ENCODE results near the gene C4A. TPM values are rescaled to one million over a fixed set of nuclear protein-coding genes. Genes with fewer than 3 reads are reported as not detected.
A peak's percentile ranks its signal among the peaks of the same experiment; 100 is the strongest.

The C4A gene
- total RNA-seq, 1 experiment from 2014 or later: 3.8 TPM

GRCh38 chr6:31947070-31947675 is 34.7 kb upstream of the C4A start:
- TF ChIP-seq ZNF138 (CRISPR knock-in tag; conservative IDR thresholded peaks at IDR 0.05): no peak
- no peak for TF ChIP-seq TCF7 (CRISPR knock-in tag; IDR thresholded peaks at IDR 0.05; ENCODE audit: low read depth)
- no peak for TF ChIP-seq RORB (CRISPR knock-in tag; IDR thresholded peaks at IDR 0.05)
- no peak for TF ChIP-seq FOXK1 (CRISPR knock-in tag; IDR thresholded peaks at IDR 0.05)
- no peak for TF ChIP-seq ARID4B (CRISPR knock-in tag; IDR thresholded peaks at IDR 0.05; ENCODE audit: borderline replicate concordance)
- no peak for TF ChIP-seq IRF1 (CRISPR knock-in tag; IDR thresholded peaks at IDR 0.05)
- TF ChIP-seq EMX1 (CRISPR knock-in tag; IDR thresholded peaks at IDR 0.05): no peak
- Mint-ChIP-seq H3K27ac (no peak overlapping the region), H3K27me3 (ENCODE audit: low read depth) (peaks cover 56% of the 10 kb centered on the region), H3K4me1 (peaks cover 4% of the 10 kb centered on the region; the same call in 1 of the 2 replicates), H3K9me3 (no peaks in the 10 kb centered on the region), H3K36me3 (peaks cover 7% of the 10 kb centered on the region; the same call in 1 of the 2 replicates), H3K4me3 (no peak overlapping the region)
- CTCF ChIA-PET: no interaction called here
- no peak for DNase-seq (ENCODE audit: low spot score)
- no peak for ATAC-seq
- POLR2A ChIA-PET: no interaction called here

GRCh38 chr6:31947864-31948263 is 34.0 kb upstream of the C4A start:
- Mint-ChIP-seq H3K36me3 (peaks cover 11% of the 10 kb centered on the region), H3K27ac (no peak overlapping the region), H3K4me3 (no peak overlapping the region), H3K9me3 (no peaks in the 10 kb centered on the region), H3K4me1 (peaks cover 4% of the 10 kb centered on the region; the same call in 1 of the 2 replicates), H3K27me3 (ENCODE audit: low read depth) (peaks cover 50% of the 10 kb centered on the region)
- no peak for ATAC-seq
- no peak for DNase-seq (ENCODE audit: low spot score)
- POLR2A ChIA-PET: interaction anchor here (1.1 kb wide), 1 partner anchor 178 kb away, joined by 4 read pairs; no protein-coding TSS in a partner anchor
- CTCF ChIA-PET: no interaction called here
- TF ChIP-seq MXD4 (CRISPR knock-in tag; IDR thresholded peaks at IDR 0.05; ENCODE audit: borderline replicate concordance): no peak
- no peak for TF ChIP-seq NR1H2 (CRISPR knock-in tag; IDR thresholded peaks at IDR 0.05)
- TF ChIP-seq ZNF671 (CRISPR knock-in tag; IDR thresholded peaks at IDR 0.05): no peak
- TF ChIP-seq ZNF396 (CRISPR knock-in tag; IDR thresholded peaks at IDR 0.05; ENCODE audit: borderline replicate concordance): no peak
- 0 out of 2 replicates have a peak, but pooled peaks have one; percentile 12 for TF ChIP-seq GABPB1 (CRISPR knock-in tag; IDR thresholded peaks at IDR 0.05)
- no peak for TF ChIP-seq ZMAT4 (CRISPR knock-in tag; IDR thresholded peaks at IDR 0.05)

GRCh38 chr6:31948306-31948705 is 33.6 kb upstream of the C4A start:
- ATAC-seq: no peak
- ChIA-PET CTCF (no interaction called here), POLR2A (interaction anchor here (1.1 kb wide), 1 partner anchor 178 kb away, joined by 4 read pairs; no protein-coding TSS in a partner anchor)
- peaks cover 15% of the 10 kb centered on the region for H3K36me3 Mint-ChIP-seq
- H3K27me3 Mint-ChIP-seq (ENCODE audit: low read depth): peaks cover 50% of the 10 kb centered on the region
- H3K4me3 Mint-ChIP-seq: no peak overlapping the region
- DNase-seq (ENCODE audit: low spot score): no peak
- H3K9me3 Mint-ChIP-seq: no peaks in the 10 kb centered on the region
- H3K4me1 Mint-ChIP-seq: peaks cover 4% of the 10 kb centered on the region; the same call in 1 of the 2 replicates
- no peak overlapping the region for H3K27ac Mint-ChIP-seq
- TF ChIP-seq CREB1 (CRISPR knock-in tag; IDR thresholded peaks at IDR 0.05) (no peak), PRDM15 (CRISPR knock-in tag; IDR thresholded peaks at IDR 0.05) (no peak), CTCF (IDR thresholded peaks at IDR 0.05) (no peak), MXD4 (CRISPR knock-in tag; IDR thresholded peaks at IDR 0.05; ENCODE audit: borderline replicate concordance) (no peak), NFYB (CRISPR knock-in tag; conservative IDR thresholded peaks at IDR 0.05; ENCODE audit: low read depth) (no peak), EMX1 (CRISPR knock-in tag; IDR thresholded peaks at IDR 0.05) (no peak), ATF6 (CRISPR knock-in tag; IDR thresholded peaks at IDR 0.05) (no peak)

Data from WTC11 (cell line).